ENCODE measurements around the gene ZNF579. TPM values are rescaled to one million over a fixed set of nuclear protein-coding genes. Genes with fewer than 3 reads are reported as not detected.
A peak's percentile ranks its signal among the peaks of the same experiment; 100 is the strongest.

The ZNF579 gene
- total RNA-seq, 1 experiment from 2014 or later: 13.5 TPM

- no TSS peak for BruUV-seq (replicated peaks)
- Histone ChIP-seq H3K9me3 (ENCODE audit: low read length) (no peaks in the 10 kb centered on the region), H3K79me2 (ENCODE audit: low read length) (peaks cover 27% of the 10 kb centered on the region), H4K20me1 (ENCODE audit: low read length) (no peaks in the 10 kb centered on the region), H3K36me3 (ENCODE audit: low read depth, low read length) (no peaks in the 10 kb centered on the region), H3K27me3 (ENCODE audit: low read length) (no peaks in the 10 kb centered on the region), H3K9me2 (replicated peaks; ENCODE audit: low read length) (no peaks in the 10 kb centered on the region), H3F3A (ENCODE audit: low read length, unreplicated experiment) (peaks cover 6% of the 10 kb centered on the region), H3K4me3 (ENCODE audit: low read length) (peak within 1 kb of the TSS; percentile 82), H2AFZ (ENCODE audit: low read length) (peak within 1 kb of the TSS; percentile 68), H3K4me1 (ENCODE audit: insufficient read depth, low read length) (peaks cover 19% of the 10 kb centered on the region), H3K9ac (ENCODE audit: low read length) (peak within 1 kb of the TSS; percentile 93), H3K4me2 (ENCODE audit: low read length) (peak within 1 kb of the TSS; percentile 87), H3K27ac (ENCODE audit: low read length) (peak within 1 kb of the TSS; percentile 71)
- DNase-seq: peak; percentile 92
- POLR2A ChIA-PET (ENCODE audit: unreplicated experiment): interaction anchor here (0.5 to 0.9 kb wide), 3 partner anchors 23 to 266 kb away, joined by 3 to 15 read pairs (median 5); partner anchors contain the start of gene KMT5C
- ATAC-seq: peak; percentile 59
- intact Hi-C loops (cut with micrococcal nuclease): loop anchor here (1.0 kb wide), 2 partner anchors 18 to 89 kb away; partner anchors contain the start of gene ZNF784
- TF ChIP-seq, protein P1, sequence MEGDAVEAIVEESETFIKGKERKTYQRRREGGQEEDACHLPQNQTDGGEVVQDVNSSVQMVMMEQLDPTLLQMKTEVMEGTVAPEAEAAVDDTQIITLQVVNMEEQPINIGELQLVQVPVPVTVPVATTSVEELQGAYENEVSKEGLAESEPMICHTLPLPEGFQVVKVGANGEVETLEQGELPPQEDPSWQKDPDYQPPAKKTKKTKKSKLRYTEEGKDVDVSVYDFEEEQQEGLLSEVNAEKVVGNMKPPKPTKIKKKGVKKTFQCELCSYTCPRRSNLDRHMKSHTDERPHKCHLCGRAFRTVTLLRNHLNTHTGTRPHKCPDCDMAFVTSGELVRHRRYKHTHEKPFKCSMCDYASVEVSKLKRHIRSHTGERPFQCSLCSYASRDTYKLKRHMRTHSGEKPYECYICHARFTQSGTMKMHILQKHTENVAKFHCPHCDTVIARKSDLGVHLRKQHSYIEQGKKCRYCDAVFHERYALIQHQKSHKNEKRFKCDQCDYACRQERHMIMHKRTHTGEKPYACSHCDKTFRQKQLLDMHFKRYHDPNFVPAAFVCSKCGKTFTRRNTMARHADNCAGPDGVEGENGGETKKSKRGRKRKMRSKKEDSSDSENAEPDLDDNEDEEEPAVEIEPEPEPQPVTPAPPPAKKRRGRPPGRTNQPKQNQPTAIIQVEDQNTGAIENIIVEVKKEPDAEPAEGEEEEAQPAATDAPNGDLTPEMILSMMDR (conservative IDR thresholded peaks at IDR 0.05; ENCODE audit: low read depth, low read length): peak; percentile 97
- no peak for TF ChIP-seq EZH2phosphoT487 (IDR thresholded peaks at IDR 0.05; ENCODE audit: borderline replicate concordance, low read length)
- TF ChIP-seq EZH2 (IDR thresholded peaks at IDR 0.05; ENCODE audit: low read length, unreplicated experiment): no peak
- CTCF ChIA-PET: interaction anchor here (0.5 to 2.8 kb wide), 13 partner anchors 17 to 459 kb away, joined by 3 to 12 read pairs (median 4); partner anchors contain the start of genes ISOC2 and ZNF784
Measured at GRCh38 chr19:55605637-55606470, 25.2 kb upstream of the ZNF579 start, which contains the start of gene ZNF865. Gene ZNF865 (plus strand): TSS chr19:55605647. CDS start chr19:55613619, 7,972 bp downstream.

DNA sequence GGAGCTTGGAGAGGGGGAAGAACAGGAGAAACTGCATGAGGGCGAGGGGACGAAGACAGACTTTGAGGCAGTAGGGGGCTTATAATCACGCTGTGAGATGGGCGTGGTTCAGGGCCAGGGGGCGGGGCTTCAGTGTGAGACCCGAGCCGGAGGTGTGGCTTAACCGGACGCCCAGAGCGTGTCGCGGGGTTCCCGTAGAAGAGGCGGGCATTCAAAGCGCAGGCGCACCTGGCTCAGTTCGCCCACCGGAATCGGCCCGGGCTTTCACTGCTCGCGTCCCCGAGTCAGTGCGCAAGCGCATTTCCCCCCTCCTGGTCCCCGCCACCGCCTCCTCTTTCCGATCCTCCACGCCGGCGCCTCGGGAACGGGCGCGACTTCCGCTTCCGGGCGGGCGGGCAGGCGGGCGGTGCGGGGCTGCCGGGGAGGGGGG lies 24.6 kb upstream of the ZNF579 start:
- intact Hi-C loops (cut with micrococcal nuclease): loop anchor here (1.0 kb wide), 1 partner anchor 19 kb away; the partner anchor contains the start of gene ZNF784
- Histone ChIP-seq H3K4me1 (ENCODE audit: insufficient read depth, low read length) (peaks cover 22% of the 10 kb centered on the region), H3K27me3 (ENCODE audit: low read length) (no peaks in the 10 kb centered on the region), H3K79me2 (ENCODE audit: low read length) (peaks cover 32% of the 10 kb centered on the region), H3K9ac (ENCODE audit: low read length) (peak overlapping the region; percentile 93), H3F3A (ENCODE audit: low read length, unreplicated experiment) (peaks cover 6% of the 10 kb centered on the region), H3K4me3 (ENCODE audit: low read length) (peak overlapping the region; percentile 82), H3K4me2 (ENCODE audit: low read length) (peak overlapping the region; percentile 87), H3K36me3 (ENCODE audit: low read depth, low read length) (no peaks in the 10 kb centered on the region), H3K27ac (ENCODE audit: low read length) (peak overlapping the region; percentile 71), H2AFZ (ENCODE audit: low read length) (peak overlapping the region; percentile 68), H3K9me2 (replicated peaks; ENCODE audit: low read length) (no peaks in the 10 kb centered on the region), H4K20me1 (ENCODE audit: low read length) (no peaks in the 10 kb centered on the region), H3K9me3 (ENCODE audit: low read length) (no peaks in the 10 kb centered on the region)
- peak; percentile 99 for DNase-seq
- TF ChIP-seq, protein P1 (conservative IDR thresholded peaks at IDR 0.05; ENCODE audit: low read depth, low read length): no peak
- TF ChIP-seq EZH2 (IDR thresholded peaks at IDR 0.05; ENCODE audit: low read length, unreplicated experiment): no peak
- no peak for TF ChIP-seq EZH2phosphoT487 (IDR thresholded peaks at IDR 0.05; ENCODE audit: borderline replicate concordance, low read length)
- POLR2A ChIA-PET (ENCODE audit: unreplicated experiment): interaction anchor here (0.9 kb wide), 1 partner anchor 129 kb away, joined by 3 read pairs; no protein-coding TSS in a partner anchor
- peak; percentile 79 for ATAC-seq
- CTCF ChIA-PET: interaction anchor here (0.7 to 2.8 kb wide), 7 partner anchors 17 to 101 kb away, joined by 3 to 12 read pairs (median 4); no protein-coding TSS in a partner anchor
- no TSS peak for BruUV-seq (replicated peaks)
